IPS-18c (cell line): ENCODE results near the gene NQO2.
A peak's percentile ranks its signal among the peaks of the same experiment; 100 is the strongest.
"Not testable (repeated sequence)": the region's sequence is repeated elsewhere in the genome, so short reads cannot be mapped to it uniquely, and the experiment has no call there.

Experiments used
- H3K4me3 ChIP-seq: 2 replicates; pipeline ENCODE4 v1.7.0; 2013; ENCODE audit warnings: low read depth, mild to moderate bottlenecking, low read length, moderate library complexity; ENCODE audit not compliant: insufficient read depth
- H3K9me3 ChIP-seq: one replicate; pipeline ENCODE4 v1.6.1; 2013; ENCODE audit warnings: mild to moderate bottlenecking, low read length, moderate library complexity; ENCODE audit not compliant: control insufficient read depth, insufficient read depth

The NQO2 gene

DNA sequence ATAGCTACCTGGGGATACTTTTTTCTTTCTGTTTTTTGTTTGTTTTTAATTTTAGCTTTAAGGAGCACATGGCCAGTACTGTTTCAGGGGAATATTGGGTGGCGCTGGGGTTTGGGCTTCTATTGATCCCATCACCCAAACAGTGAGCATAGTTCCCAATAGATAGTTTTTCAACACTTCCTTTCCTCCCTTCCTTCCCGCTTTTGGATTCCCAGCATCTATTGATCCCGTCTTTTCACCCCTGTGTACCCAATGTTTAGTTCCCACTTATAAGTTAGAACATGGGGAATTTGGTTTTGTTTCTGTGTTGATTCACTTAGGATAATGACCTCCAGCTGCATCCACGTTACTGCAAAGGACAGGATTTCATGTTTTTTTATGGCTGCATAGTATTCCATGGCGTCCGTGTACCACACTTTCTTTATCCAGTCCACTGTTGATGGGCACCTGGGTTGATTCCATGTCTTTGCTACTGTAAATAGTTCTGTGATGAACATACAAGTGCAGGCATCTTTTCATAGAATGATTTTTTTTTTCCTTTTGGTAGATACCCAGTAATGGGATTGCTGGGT lies 20.1 kb downstream of the NQO2 start:
- Histone ChIP-seq H3K4me3 (no peak overlapping the region), H3K9me3 (no peaks in the 10 kb centered on the region)

DNA sequence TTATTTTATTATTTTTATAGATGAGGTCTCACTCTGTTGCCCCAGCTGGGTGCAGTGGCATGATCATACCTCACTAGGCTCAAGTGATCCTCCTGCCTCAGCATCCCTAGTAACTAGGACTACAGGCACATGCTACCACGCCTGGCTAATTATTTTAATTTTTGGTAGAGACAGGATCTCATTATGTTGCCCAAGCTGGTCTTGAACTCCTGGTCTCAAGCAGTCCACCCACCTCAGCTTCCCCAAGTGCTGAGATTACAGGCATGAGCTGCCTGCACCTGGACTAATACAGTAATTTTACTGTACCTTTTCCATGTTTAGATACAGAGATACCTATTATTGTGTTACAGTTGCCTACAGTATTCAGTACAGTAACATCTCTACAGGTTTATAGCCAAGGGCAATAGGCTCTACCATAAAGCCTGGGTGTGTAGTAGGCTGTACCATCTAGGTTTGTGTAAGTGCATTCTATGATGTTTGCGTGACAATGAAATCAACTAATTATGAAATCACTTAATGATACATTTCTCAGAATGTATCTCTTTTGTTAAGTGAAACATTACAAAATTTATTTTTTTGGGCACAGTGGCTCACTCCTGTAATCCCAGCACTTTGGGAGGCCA lies 21.4 kb downstream of the NQO2 start:
- not testable (repeated sequence) for H3K9me3 ChIP-seq, H3K4me3 ChIP-seq

DNA sequence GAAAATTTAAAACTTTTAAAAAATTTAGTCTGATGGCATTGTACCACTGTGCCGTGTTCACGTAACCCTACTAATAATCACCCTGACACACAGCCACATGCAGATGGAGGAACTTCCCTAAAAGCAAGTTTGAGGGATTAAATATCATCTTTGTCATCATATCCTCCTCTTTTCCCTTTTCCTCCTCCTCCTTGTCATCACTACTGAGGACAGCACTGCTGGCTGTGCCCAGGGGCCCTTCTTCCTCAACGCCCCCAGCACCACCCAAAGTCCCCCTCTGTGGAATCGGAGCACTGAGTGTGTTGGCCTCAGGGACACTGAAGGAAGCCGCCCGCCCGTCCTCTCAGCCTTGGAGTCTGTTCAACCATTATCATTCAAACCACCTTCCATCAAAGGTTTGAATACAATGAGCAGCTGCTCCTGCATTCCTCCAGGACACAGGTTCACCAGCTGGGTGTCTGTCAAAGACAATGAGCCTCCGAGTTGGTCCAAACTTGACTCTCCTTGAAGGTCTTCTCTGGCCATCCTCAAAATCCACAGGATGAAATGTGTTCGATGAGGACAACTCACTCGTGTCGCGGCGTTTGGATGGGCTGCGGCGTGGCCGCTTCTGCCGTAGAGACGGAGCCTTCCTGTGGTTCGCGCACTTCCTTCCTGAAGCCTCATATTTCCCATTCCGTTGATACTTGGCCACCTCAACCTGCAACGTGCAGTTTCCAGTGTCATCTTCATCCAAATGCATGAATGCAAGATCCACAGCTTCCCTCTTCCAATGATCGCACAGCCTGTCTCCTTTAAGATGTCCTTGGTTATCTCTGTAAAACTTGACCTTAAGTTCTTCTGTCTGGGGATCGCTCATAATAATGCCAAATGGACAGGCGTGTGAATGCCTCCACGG lies 23.3 kb downstream of the NQO2 start:
- Histone ChIP-seq H3K9me3 (no peaks in the 10 kb centered on the region), H3K4me3 (peak overlapping the region; percentile 16; the same call in 1 of the 2 replicates)

DNA sequence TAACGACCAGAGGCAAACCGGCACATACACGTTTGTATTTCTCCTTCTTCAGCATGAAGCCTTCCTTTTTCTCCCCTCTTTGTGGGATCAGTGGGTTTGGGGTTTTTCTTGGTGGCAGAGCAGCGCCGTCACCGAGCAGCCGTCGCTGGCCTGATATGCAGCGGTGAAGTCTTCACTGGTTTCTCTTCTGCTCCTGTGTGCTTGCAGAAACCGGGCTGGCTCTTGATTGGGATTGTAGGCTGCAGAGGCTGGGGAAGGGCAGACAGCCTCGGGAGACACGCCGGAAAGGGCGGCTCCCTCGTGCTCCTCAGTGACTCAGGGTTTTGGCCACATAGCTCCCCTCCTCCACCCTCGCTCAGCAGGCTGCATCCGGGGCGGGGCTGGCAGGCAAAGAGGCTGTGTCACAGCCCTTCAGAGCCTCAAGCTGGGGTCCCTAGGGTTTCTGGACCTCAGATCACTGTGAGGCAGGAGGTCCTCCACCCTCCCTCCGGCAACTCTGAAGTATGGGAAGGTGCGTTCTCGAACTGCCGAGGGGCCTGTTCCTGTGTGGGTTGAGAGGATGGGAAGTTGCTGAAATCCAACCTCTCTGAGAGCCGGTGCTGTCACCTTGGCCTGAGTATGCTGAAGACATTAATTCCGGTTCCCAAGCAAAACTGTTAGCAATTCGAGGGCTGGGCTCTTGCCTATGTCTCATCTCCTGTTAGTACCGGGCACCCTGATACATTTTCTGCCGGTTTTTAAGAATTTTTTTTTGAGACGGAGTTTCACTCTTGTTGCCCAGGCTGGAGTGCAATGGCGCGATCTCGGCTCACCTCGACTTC lies 24.2 kb downstream of the NQO2 start:
- H3K4me3 ChIP-seq = peak overlapping the region; percentile 16
- no peaks in the 10 kb centered on the region for H3K9me3 ChIP-seq

DNA sequence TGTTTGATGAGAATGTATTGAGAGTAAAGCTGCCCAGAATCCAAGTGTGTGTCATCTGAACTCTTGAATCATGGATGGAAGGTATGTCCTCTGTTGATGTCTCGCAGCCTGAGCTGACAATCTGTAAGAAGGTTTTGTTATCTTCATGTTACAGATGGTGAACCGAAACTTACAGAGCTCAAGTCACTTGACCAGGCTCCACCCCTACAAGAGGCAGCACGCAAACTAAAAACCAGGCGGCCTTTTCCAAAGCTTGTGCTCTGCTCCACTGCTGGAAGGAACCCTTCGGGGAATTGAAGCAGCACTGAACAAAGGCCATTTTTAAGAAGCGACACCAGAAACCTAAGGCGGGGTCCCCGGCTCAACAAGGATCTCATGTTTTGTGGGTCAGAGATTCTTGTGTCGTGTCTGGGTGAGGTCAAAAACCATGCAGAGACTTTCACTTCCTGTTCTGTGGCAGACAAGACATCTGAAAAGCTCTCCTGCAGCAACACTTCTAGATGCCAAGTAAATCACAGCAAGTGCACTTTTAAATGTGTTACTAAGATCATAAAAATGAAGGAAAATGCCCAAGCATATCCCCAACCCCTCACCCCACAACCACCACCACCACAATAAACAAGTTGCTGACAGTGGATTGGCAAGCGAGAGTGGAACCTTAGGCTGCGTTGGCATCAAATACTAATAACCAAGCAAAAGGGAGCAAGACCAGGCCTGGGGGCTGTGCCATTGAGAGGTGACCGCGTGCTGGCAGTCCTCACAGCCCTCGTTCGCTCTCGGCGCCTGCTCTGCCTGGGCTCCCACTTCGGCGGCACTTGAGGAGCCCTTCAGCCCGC lies 27.3 kb downstream of the NQO2 start:
- Histone ChIP-seq H3K4me3 (no peak overlapping the region), H3K9me3 (no peaks in the 10 kb centered on the region)

DNA sequence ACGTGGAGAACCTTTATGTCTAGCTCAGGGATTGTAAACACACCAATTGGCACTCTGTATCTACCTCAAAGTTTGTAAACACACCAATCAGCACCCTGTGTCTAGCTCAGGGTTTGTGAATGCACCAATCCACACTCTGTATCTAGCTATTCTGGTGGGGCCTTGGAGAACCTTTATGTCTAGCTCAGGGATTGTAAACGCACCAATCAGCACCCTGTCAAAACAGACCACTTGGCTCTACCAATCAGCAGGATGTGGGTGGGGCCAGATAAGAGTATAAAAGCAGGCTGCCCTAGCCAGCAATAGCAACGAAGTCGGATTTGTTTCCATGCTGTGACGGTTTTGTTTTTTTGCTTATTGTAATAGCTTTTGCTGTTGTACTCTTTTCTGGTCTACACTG lies 28.5 kb downstream of the NQO2 start:
- not testable (repeated sequence) for H3K9me3 ChIP-seq, H3K4me3 ChIP-seq

DNA sequence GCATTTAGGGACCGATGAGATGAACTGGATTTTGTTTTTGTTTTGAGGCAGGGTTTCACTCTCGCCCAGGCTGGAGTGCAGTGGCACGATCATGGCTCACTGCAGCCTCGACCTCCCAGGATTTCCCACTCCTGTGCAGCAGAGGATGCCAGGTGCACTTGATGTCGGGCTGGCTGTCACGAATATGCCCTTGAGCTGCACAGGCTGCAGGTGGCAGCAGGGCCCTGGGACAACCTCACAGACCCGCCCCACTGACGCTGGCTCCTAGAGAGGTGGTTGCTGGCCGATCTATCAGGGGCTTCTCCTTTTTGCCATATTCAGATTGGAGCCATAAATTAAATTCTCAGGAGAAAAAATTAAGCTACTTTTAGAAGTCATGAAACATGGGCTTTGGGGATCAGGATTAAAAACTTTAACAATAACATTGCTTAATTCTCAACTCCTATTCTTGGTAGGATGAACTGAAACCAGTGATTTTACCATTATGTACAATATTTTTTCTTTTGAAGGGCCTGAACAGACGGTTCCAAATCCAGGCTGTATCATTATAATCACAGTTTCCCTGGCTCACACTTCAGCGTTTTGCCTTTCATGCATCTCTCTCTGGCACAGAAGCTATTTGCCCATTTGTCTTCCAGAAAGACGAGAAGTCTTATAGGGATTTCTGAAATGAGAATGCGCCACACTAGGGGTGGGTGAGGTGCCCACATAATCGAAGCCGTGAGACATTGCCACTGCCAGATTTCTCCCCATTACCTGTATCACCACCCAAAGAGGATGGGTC lies 32.4 kb downstream of the NQO2 start:
- no peaks in the 10 kb centered on the region for H3K9me3 ChIP-seq
- H3K4me3 ChIP-seq = no peak overlapping the region

DNA sequence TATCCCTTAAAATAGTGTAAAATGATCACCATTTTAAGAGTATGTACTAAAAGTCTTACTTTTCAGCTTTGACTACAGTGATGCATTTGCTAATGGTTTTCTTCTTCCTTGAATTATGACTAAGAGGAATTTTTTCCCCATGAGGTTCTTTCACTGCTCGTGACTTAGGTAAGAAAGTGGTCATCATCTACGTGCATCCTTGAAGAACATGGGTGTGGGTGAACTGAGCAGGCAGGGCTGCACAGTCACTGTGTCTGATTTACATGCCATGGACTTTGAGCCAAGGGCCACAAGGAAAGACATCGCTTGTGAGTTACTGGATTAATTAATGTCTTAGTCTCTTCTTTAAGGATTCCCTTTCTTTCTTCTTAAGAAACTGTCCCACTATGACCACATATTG lies 33.3 kb downstream of the NQO2 start:
- Histone ChIP-seq H3K9me3 (no peaks in the 10 kb centered on the region), H3K4me3 (no peak overlapping the region)

DNA sequence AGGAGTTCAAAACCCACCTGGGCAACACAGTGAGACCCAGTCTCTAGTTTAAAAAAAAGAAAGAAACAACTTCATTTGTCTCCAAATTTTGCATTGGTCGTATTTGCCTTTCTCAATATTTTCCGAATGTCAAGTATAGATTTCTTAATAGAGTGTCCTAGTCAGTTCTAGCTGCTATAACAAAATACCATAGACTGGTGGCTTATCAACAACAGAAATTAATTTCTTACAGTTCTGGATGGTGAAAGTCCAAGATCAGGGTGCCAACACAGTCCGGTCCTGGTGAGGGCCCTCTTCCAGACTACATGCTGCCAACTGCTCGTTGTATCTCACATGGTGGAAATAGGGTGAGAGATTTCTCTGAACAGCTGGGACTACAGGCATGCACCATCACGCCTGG lies 34.0 kb downstream of the NQO2 start:
- Histone ChIP-seq H3K9me3 (no peaks in the 10 kb centered on the region), H3K4me3 (no peak overlapping the region)

DNA sequence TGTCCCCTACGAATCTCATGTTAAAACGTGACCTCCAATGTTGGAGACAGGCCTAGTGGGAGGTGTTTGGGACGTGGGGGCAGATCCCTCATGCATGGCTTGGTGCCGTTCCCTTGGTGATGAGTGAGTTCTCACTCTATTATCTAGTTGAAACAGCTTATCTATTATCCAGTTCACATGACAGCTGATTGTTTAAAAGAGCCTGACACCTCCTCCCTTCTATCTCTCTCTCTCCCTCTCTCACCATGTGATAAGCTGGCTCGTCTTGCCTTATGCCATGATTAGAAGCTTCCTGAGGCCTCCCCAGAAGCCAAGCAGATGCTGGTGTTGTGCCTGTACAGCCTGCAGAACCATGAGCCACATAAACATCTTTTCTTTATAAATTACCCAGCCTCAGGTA lies 35.7 kb downstream of the NQO2 start:
- Histone ChIP-seq H3K4me3 (no peak overlapping the region), H3K9me3 (no peaks in the 10 kb centered on the region)

DNA sequence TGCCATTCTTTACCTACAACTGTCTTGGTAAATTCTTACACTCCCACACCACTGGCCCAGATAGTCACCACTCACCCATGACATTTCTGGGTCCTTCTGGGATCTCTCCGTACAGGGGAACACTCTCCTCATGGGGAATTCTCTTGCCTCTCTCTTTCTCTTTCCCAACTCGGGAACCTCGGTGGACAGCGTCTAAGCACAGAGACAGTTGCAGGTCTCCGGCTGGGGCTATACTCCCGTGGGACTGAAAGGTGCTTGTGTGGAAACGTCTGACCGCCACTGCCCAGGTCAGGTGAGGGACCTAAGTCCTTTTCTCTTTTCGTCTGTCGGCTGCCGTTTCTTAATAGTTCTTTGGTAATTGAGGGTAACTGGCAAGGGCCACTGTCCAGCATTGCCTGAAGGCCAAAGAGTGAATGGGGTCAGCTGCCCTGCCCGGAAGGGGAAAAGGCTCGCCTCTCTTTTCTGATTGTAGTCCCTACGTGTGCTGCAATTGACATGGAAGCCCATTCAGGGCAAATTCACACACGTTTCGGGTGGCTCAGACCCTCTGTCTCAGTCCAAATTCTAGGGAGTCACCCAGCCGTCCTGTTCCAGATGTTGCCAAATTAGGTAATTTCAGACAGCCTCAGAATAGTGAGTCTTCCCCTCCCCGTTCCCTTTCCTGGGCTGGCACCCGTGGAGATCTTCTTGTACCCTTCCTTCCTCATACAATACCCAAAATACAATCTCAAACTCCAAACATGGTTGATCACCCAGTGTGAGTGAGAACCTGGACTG lies 37.4 kb downstream of the NQO2 start:
- no peaks in the 10 kb centered on the region for H3K9me3 ChIP-seq
- no peak overlapping the region for H3K4me3 ChIP-seq

DNA sequence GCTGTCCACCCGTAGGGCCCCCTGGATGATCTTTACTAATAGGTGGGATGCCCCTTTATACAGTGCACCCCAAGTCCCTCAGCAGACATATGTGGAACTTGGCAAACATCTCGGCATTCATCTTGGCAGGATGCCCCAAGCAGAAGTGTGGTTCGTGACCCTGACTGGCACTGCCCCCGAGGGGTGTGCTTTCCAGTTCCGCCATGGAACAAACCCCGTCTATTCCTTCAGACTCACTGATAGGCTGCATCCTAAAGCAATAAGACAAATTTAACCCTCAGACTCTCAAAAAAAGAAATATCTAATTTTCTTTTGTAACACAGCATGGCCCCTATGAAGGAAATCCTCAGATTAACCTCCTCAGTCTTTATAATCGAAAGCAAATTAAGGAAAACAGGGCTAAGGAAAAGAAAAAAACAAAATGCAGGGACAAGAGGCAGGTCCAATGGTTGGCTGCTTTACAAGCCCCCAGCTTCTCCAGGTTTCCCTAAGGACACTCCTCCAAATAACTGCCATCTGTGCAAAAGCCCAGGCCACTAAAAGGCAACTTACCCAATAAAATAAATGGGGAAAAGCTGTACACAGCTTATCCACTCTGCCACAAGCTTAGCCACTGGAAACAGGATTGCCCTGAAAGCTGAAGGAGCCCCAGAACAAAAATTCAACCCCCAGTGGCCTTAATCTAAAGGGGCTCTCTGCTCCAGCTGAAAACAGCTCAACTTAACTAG lies 38.1 kb downstream of the NQO2 start:
- no peak overlapping the region for H3K4me3 ChIP-seq
- H3K9me3 ChIP-seq = no peaks in the 10 kb centered on the region

DNA sequence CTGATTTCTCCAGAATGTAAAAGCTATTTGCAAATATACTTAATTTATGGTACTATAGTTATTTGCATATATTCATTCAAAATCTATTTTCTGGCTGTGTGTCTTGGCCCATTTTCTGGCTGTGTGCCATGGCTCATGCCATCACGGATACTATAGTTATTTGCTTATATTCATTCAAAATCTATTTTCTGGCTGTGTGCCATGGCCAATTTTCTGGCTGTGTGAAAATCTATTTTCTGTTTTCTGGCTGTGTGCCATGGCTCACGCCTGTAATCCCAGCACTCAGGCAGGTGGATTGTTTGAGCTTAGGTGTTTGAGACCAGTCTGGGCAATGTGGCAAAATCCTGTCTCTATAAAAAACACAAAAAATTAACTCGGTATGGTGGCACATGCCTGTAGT lies 39.7 kb downstream of the NQO2 start:
- Histone ChIP-seq H3K4me3 (no peak overlapping the region), H3K9me3 (no peaks in the 10 kb centered on the region)

DNA sequence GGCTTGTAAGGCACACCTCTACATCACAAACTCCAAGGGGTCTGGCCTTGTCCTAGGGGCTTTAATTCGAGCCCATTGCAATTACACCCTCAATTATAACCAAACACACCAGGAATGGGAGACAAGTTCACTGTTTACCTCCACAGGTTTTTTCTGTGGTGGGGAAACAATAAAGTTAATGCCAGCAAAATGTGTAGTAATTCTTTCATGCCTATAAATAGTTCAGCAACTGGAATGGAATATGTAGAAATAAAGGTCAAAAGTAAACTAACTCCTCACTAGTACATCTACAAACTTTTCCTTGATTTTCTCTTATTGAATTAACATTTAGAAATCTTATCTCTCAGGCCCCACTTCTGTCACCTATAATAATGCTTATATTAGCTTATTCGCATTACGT lies 41.5 kb downstream of the NQO2 start:
- Histone ChIP-seq H3K9me3 (no peaks in the 10 kb centered on the region), H3K4me3 (no peak overlapping the region)

DNA sequence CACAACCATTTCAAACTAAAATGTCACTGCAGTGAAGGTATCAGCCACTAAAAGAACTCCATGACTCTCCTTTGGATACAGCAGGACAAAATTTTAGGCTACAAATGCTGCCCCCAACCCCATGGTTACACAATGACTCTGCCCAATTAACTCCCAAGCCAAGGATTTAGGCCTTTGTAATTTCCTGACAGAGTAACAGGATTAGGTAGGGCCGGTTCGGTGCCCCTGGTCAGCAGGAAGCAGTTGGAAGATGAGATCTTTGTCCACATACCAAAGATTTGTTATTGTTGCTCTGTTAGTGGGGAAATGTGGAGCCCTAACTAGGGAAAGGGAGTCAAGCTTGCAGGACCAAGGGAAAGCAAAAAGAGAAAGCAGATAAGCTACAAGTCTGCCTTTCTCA lies 41.9 kb downstream of the NQO2 start:
- Histone ChIP-seq H3K9me3 (no peaks in the 10 kb centered on the region), H3K4me3 (no peak overlapping the region)
